ENCODE data around the gene PADI3.
"Not testable (repeated sequence)": the region's sequence is repeated elsewhere in the genome, so short reads cannot be mapped to it uniquely, and the experiment has no call there.

PADI3 gene

GRCh38 chr1:17316704-17317103 lies 67.8 kb downstream of the PADI3 start:
- Histone ChIP-seq H3K36me3 (ENCODE audit: control insufficient read depth, insufficient read depth, low read length) (no peaks in the 10 kb centered on the region), H3K27me3 (replicated peaks; ENCODE audit: control insufficient read depth, insufficient read depth, low read length) (peaks cover 2% of the 10 kb centered on the region; the same call in 1 of the 2 replicates), H3K4me3 (replicated peaks; ENCODE audit: low read depth, low read length) (no peak overlapping the region)
- TF ChIP-seq CTCF (IDR thresholded peaks at IDR 0.05; ENCODE audit: insufficient read depth, low read length, poor library complexity, severe bottlenecking), result no peak
- no peak for DNase-seq (ENCODE audit: extremely low read depth, insufficient read length)

GRCh38 chr1:17318262-17318661 lies 69.4 kb downstream of the PADI3 start:
- Histone ChIP-seq H3K27me3 (replicated peaks; ENCODE audit: control insufficient read depth, insufficient read depth, low read length) (peaks cover 2% of the 10 kb centered on the region; the same call in 1 of the 2 replicates), H3K4me3 (replicated peaks; ENCODE audit: low read depth, low read length) (no peak overlapping the region), H3K36me3 (ENCODE audit: control insufficient read depth, insufficient read depth, low read length) (no peaks in the 10 kb centered on the region)
- TF ChIP-seq CTCF (IDR thresholded peaks at IDR 0.05; ENCODE audit: insufficient read depth, low read length, poor library complexity, severe bottlenecking), result no peak
- no peak for DNase-seq (ENCODE audit: extremely low read depth, insufficient read length)

GRCh38 chr1:17319561-17320350 lies 70.9 kb downstream of the PADI3 start:
- no peak for DNase-seq (ENCODE audit: extremely low read depth, insufficient read length)
- H3K27me3 ChIP-seq (replicated peaks; ENCODE audit: control insufficient read depth, insufficient read depth, low read length), result no peaks in the 10 kb centered on the region; the same call in 1 of the 2 replicates
- TF ChIP-seq CTCF (IDR thresholded peaks at IDR 0.05; ENCODE audit: insufficient read depth, low read length, poor library complexity, severe bottlenecking), result no peak
- H3K4me3 ChIP-seq (replicated peaks; ENCODE audit: low read depth, low read length), result no peak overlapping the region
- no peaks in the 10 kb centered on the region for H3K36me3 ChIP-seq (ENCODE audit: control insufficient read depth, insufficient read depth, low read length)

DNA sequence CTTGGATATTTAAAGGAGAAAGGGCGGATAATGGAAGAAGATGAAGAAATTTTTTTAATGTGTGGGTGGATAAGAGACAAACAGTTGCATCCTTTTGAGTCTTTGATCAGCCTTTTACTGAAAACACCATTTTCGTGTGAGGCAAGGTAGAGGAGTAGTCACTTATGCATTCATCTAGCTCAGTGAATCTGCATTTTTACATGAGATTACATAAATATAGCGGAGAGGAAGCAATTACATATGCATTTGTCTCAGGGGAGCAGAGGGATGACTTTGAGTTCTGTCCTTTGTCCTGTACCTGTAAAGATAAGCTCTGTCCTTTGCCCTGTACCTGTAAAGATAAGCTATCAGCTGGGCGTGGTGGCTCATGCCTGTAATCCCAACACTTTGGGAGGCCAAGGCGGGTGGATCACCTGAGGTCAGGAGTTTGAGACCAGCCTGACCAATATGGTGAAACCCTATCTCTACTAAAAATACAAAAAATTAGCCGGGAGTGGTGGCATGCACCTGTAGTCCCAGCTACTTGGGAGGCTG lies 73.0 kb downstream of the PADI3 start:
- H3K4me3 ChIP-seq (replicated peaks; ENCODE audit: low read depth, low read length), result not testable (repeated sequence)

GRCh38 chr1:17328855-17329254 lies 80.0 kb downstream of the PADI3 start:
- no peaks in the 10 kb centered on the region for H3K36me3 ChIP-seq (ENCODE audit: control insufficient read depth, insufficient read depth, low read length)
- H3K27me3 ChIP-seq (replicated peaks; ENCODE audit: control insufficient read depth, insufficient read depth, low read length), result peaks cover 2% of the 10 kb centered on the region
- no peak overlapping the region for H3K4me3 ChIP-seq (replicated peaks; ENCODE audit: low read depth, low read length)
- TF ChIP-seq CTCF (IDR thresholded peaks at IDR 0.05; ENCODE audit: insufficient read depth, low read length, poor library complexity, severe bottlenecking), result no peak
- DNase-seq (ENCODE audit: extremely low read depth, insufficient read length), result no peak

More for the DNA sequence above, 73.0 kb downstream of the PADI3 start:
- DNase-seq (ENCODE audit: extremely low read depth, insufficient read length); H3K27me3 ChIP-seq (replicated peaks; ENCODE audit: control insufficient read depth, insufficient read depth, low read length); H3K36me3 ChIP-seq (ENCODE audit: control insufficient read depth, insufficient read depth, low read length): not testable (repeated sequence)

- TF ChIP-seq CTCF (IDR thresholded peaks at IDR 0.05; ENCODE audit: insufficient read depth, low read length, poor library complexity, severe bottlenecking), result no peak
- Histone ChIP-seq H3K36me3 (ENCODE audit: control insufficient read depth, insufficient read depth, low read length) (no peaks in the 10 kb centered on the region), H3K4me3 (replicated peaks; ENCODE audit: low read depth, low read length) (no peak overlapping the region), H3K27me3 (replicated peaks; ENCODE audit: control insufficient read depth, insufficient read depth, low read length) (peaks cover 2% of the 10 kb centered on the region)
- DNase-seq (ENCODE audit: extremely low read depth, insufficient read length), result no peak
Measured at GRCh38 chr1:17329610-17330009, 80.7 kb downstream of the PADI3 start.
